OCI-LY3 (cell line): ENCODE results near the gene DDX51.

ENCODE experiments used
- H2AFZ ChIP-seq: fragments of 200-600, 300-600 bp; shearing (Covaris generic); 2 replicates; pipeline ENCODE4 v1.6.0; 2014; ENCODE audit warnings: antibody characterized with exemption, low read depth, low read length
- H3K27ac ChIP-seq: fragments of 200-600, 300-600 bp; sonication (generic); 2 replicates; pipeline ENCODE4 v1.5.1; 2014; ENCODE audit warnings: mild to moderate bottlenecking, low read length, moderate library complexity, mixed read lengths
- H3K27me3 ChIP-seq: fragments of 200-600, 300-600 bp; sonication (generic); 2 replicates; pipeline ENCODE4 v1.6.1; 2014; ENCODE audit warnings: low read depth, low read length, mixed read lengths
- H3K36me3 ChIP-seq: fragments of 200-600, 300-600 bp; sonication (generic); replicated peaks from 2 replicates; pipeline ENCODE3; 2014; ENCODE audit warnings: low read depth, low read length, mixed read lengths
- H3K4me1 ChIP-seq: fragments of 300-600, 200-600 bp; sonication (generic); 2 replicates; pipeline ENCODE4 v1.6.1; 2014; ENCODE audit warnings: low read length, mixed read lengths
- H3K4me2 ChIP-seq: fragments of 200-600, 300-600 bp; sonication (generic); 2 replicates; pipeline ENCODE4 v1.6.1; 2014; ENCODE audit warnings: low read length, mixed read lengths
- H3K4me3 ChIP-seq: fragments of 300-600, 200-600 bp; sonication (generic); 2 replicates; pipeline ENCODE4 v1.5.1; 2014; ENCODE audit warnings: antibody characterized with exemption, mild to moderate bottlenecking, low read length, moderate library complexity
- H3K79me2 ChIP-seq: fragments of 300-600, 200-600 bp; shearing (Covaris generic); 2 replicates; pipeline ENCODE4 v1.6.1; 2014; ENCODE audit warnings: mild to moderate bottlenecking, low read length, mixed read lengths
- H3K9ac ChIP-seq: fragments of 300-600, 200-600 bp; shearing (Covaris generic); 2 replicates; pipeline ENCODE4 v1.6.0; 2014; ENCODE audit warnings: mild to moderate bottlenecking, low read length, moderate library complexity
- H3K9me3 ChIP-seq: fragments of 200-600, 300-600 bp; shearing (Covaris generic); 2 replicates; pipeline ENCODE4 v1.6.1; 2014; ENCODE audit warnings: low read length, mixed read lengths; ENCODE audit not compliant: insufficient read depth
- H4K20me1 ChIP-seq: fragments of 200-600, 300-600 bp; sonication (generic); 2 replicates; pipeline ENCODE4 v1.6.1; 2016; ENCODE audit warnings: low read length, mixed read lengths; ENCODE audit not compliant: insufficient read depth
- EZH2phosphoT487 ChIP-seq: fragments of 200-600 bp; shearing (Covaris generic); IDR thresholded peaks from 2 replicates; pipeline ENCODE4 v1.6.1; 2018; ENCODE audit warnings: antibody characterized with exemption, mixed run types, low read depth
- TF ChIP-seq, protein P1 (sequence below): fragments of 200-600, 300-600 bp; sonication (generic); IDR thresholded peaks from 2 replicates; pipeline ENCODE4 v1.5.1; 2014; ENCODE audit warnings: antibody characterized with exemption, low read length, low read depth

The DDX51 gene

DNA sequence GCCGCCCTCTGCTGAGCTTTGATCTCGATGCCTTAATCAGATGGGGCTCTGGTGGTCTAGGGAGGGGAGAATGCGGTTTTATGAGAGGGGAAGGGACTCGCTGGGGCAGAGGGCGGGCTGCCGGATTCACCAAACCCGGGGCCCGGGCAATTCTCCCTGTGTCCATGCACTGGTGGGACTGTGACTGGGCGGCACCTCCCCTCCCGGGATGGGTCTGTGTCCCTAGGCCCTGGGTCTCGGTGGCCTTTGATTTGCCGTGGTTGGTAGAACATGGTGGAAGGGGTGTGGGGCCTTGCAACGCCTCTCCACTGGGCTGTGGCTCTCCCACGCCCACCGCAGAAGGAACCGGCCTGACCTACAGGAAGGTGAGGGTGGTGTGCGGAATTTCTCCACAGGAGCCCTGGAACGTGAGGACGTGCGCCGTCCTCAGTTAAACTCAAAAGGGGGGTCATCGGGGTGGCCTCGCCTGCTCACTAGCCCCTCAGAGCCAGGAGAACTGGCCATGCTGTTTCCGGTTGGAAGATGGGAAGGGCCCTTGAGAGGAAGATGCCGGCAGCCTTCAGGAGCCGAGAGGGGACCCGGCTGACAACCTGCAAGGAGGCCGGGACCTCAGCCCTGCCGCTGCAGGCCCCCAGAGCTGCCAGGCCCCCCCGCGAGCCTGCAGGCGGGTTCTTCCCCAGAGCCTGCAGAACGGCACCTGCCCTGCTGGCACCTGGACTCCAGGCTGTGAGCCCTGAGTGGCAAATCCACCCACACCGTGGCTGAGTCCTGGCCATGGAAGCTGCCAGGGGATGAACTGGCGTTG lies 43.7 kb upstream of the DDX51 start:
- no peaks in the 10 kb centered on the region for H3K27me3 ChIP-seq
- no peak overlapping the region for H3K4me2 ChIP-seq
- no peaks in the 10 kb centered on the region for H3K4me1 ChIP-seq

DNA sequence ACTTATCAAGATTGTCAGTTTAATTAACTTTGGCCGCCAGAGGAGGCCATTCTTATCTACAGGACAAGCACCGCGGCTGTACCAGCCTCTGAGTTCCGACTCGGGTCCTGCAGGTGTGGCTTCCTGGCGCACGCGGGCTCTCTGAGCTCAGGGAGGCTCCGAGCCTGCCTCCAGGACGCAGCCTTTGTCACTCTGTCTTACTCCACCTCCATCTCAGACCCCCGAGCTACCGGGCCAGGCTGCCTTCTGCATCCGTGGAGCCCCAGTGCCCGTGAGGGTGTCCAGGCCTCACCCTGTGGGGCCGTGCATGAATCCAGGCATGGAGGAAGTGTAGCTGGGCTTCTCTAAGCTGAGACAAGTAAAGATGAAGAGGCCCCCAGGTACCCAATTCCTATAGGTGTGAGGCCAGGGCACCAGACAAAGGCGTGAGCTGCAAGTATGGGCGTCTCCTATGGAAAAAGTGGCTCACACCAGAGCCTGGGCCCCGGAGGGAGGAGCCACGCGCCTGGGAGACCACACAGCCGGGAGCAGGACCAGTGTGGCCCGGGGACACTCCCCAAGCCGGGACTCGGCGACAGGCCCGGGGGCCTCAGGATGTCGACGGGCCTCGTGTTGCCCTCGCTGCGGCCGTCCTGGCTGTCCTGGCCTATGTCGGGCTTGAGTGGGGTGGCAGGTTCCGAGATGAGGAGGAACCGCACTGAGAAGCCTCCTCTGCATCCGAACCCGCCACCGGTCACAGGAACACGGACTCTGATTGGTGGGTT lies 42.9 kb upstream of the DDX51 start:
- no peaks in the 10 kb centered on the region for H3K79me2 ChIP-seq
- no peak overlapping the region for H3K4me2 ChIP-seq
- TF ChIP-seq, protein P1, sequence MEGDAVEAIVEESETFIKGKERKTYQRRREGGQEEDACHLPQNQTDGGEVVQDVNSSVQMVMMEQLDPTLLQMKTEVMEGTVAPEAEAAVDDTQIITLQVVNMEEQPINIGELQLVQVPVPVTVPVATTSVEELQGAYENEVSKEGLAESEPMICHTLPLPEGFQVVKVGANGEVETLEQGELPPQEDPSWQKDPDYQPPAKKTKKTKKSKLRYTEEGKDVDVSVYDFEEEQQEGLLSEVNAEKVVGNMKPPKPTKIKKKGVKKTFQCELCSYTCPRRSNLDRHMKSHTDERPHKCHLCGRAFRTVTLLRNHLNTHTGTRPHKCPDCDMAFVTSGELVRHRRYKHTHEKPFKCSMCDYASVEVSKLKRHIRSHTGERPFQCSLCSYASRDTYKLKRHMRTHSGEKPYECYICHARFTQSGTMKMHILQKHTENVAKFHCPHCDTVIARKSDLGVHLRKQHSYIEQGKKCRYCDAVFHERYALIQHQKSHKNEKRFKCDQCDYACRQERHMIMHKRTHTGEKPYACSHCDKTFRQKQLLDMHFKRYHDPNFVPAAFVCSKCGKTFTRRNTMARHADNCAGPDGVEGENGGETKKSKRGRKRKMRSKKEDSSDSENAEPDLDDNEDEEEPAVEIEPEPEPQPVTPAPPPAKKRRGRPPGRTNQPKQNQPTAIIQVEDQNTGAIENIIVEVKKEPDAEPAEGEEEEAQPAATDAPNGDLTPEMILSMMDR: no peak
- no peak for TF ChIP-seq EZH2phosphoT487
- H3K27me3 ChIP-seq: no peaks in the 10 kb centered on the region
- no peak overlapping the region for H2AFZ ChIP-seq
- H3K27ac ChIP-seq: no peak overlapping the region
- no peak overlapping the region for H3K4me3 ChIP-seq
- no peaks in the 10 kb centered on the region for H3K4me1 ChIP-seq
- H4K20me1 ChIP-seq: no peaks in the 10 kb centered on the region
- no peak overlapping the region for H3K9ac ChIP-seq
- no peaks in the 10 kb centered on the region for H3K9me3 ChIP-seq
- no peaks in the 10 kb centered on the region for H3K36me3 ChIP-seq

More for the DNA sequence above, 43.7 kb upstream of the DDX51 start:
- TF ChIP-seq, protein P1: no peak
- TF ChIP-seq EZH2phosphoT487: no peak
- Histone ChIP-seq H2AFZ (no peak overlapping the region), H3K9ac (no peak overlapping the region), H3K79me2 (no peaks in the 10 kb centered on the region), H3K4me3 (no peak overlapping the region), H3K36me3 (no peaks in the 10 kb centered on the region), H3K27ac (no peak overlapping the region), H4K20me1 (no peaks in the 10 kb centered on the region), H3K9me3 (no peaks in the 10 kb centered on the region)

DNA sequence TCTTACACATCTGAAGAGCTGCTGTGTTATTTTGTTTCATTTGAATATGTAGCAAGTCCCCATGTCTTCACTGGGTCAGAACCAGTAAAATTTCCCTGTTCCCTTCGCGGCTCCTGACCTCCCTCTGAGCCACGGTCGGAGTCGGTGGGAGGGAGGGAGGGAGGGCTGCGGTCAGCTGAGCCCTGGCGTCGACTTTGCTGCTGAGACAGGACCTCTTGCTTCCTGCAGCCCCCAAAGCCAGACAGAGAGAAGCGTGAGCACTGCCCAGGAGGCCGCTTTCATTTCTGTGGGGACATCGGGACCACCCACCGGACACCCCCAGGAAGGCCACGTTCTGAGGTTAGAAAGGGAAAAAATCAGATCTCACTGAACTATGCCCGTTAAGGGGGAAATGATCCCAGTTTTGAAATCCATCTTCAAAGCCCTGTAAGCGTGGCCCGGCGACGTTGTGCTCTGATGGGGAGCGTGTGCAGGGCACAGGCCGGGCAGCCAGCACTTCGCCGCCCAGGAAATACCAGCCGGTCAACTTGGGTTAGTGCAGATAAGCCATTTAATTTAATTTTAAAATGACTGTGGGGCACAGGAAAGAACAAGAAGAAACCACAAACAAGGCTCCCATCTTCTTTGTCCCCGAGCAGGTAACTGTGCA lies 42.2 kb upstream of the DDX51 start:
- Histone ChIP-seq H3K4me3 (no peak overlapping the region), H3K9ac (no peak overlapping the region), H3K9me3 (no peaks in the 10 kb centered on the region), H3K79me2 (no peaks in the 10 kb centered on the region), H4K20me1 (no peaks in the 10 kb centered on the region), H3K4me1 (no peaks in the 10 kb centered on the region), H3K27me3 (no peaks in the 10 kb centered on the region), H3K36me3 (no peaks in the 10 kb centered on the region), H2AFZ (no peak overlapping the region), H3K4me2 (no peak overlapping the region), H3K27ac (no peak overlapping the region)
- TF ChIP-seq EZH2phosphoT487: no peak
- TF ChIP-seq, protein P1: no peak

DNA sequence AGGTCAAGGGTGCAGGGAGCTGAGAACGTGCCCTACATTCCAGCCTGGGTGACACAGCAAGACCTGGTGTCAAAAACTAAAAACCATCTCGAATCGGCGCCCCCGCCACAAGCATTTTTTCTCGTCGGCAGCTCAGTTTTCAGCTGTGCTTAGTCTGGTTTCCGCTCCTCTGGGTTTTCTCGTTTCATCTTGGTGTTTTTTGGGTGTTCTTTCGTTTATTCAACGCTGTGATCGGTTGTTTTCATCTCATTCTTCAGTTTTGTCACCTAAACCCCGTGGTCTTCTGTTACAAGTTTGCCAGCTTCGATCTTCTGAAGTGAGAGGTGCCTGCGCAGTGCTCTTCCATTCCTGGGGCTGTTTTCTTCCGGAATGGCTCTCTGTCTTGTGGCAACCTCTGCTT lies 41.6 kb upstream of the DDX51 start:
- H3K79me2 ChIP-seq: no peaks in the 10 kb centered on the region
- H4K20me1 ChIP-seq: no peaks in the 10 kb centered on the region
- no peak overlapping the region for H3K4me2 ChIP-seq
- H2AFZ ChIP-seq: no peak overlapping the region
- TF ChIP-seq, protein P1: no peak
- TF ChIP-seq EZH2phosphoT487: no peak
- H3K9me3 ChIP-seq: no peaks in the 10 kb centered on the region
- no peaks in the 10 kb centered on the region for H3K36me3 ChIP-seq
- H3K27me3 ChIP-seq: no peaks in the 10 kb centered on the region
- H3K27ac ChIP-seq: no peak overlapping the region
- no peaks in the 10 kb centered on the region for H3K4me1 ChIP-seq
- no peak overlapping the region for H3K4me3 ChIP-seq
- no peak overlapping the region for H3K9ac ChIP-seq
